GM18951 (cell line): ENCODE measurements around the gene SLC35F1.
"Not testable (repeated sequence)": the region's sequence is repeated elsewhere in the genome, so short reads cannot be mapped to it uniquely, and the experiment has no call there.

Experiments
- POLR2A ChIP-seq: IDR thresholded peaks from 4 replicates; pipeline ENCODE4 v1.6.1; 2011; ENCODE audit warnings: mild to moderate bottlenecking; ENCODE audit not compliant: insufficient read length, insufficient read depth; ENCODE audit errors: extremely low read depth
- in situ Hi-C: fragments of 300-500 bp; cut with MboI; formaldehyde crosslinking; loops from one replicate; pipeline ENCODE4 v1.12.0; 2022; ENCODE audit warnings: low sequenced_read_pairs, mixed read lengths, inconsistent platforms; ENCODE audit not compliant: unreplicated experiment

The SLC35F1 gene

GRCh38 chr6:117938311-117938995 lies 31.4 kb downstream of the SLC35F1 start:
- in situ Hi-C loops, result no loop called here
- TF ChIP-seq POLR2A, result no peak

GRCh38 chr6:117947234-117947633 lies 40.2 kb downstream of the SLC35F1 start:
- in situ Hi-C loops, result no loop called here
- TF ChIP-seq POLR2A, result no peak

- TF ChIP-seq POLR2A, result no peak
- in situ Hi-C loops, result no loop called here
Observed at GRCh38 chr6:117951783-117952182, 44.7 kb downstream of the SLC35F1 start.

GRCh38 chr6:117955684-117956256 lies 48.7 kb downstream of the SLC35F1 start:
- in situ Hi-C loops, result no loop called here

GRCh38 chr6:117956386-117956785 lies 49.3 kb downstream of the SLC35F1 start:
- no peak for TF ChIP-seq POLR2A

More at GRCh38 chr6:117955684-117956256, 48.7 kb downstream of the SLC35F1 start:
- no peak for TF ChIP-seq POLR2A

GRCh38 chr6:117958536-117958935 lies 51.5 kb downstream of the SLC35F1 start:
- in situ Hi-C loops, result no loop called here
- no peak for TF ChIP-seq POLR2A

More at GRCh38 chr6:117956386-117956785, 49.3 kb downstream of the SLC35F1 start:
- in situ Hi-C loops, result no loop called here

GRCh38 chr6:117960877-117961276 lies 53.8 kb downstream of the SLC35F1 start:
- in situ Hi-C loops, result no loop called here
- TF ChIP-seq POLR2A, result no peak

- no peak for TF ChIP-seq POLR2A
- in situ Hi-C loops, result no loop called here
Observed at GRCh38 chr6:117961301-117961700, 54.2 kb downstream of the SLC35F1 start.

GRCh38 chr6:117965763-117966162 lies 58.7 kb downstream of the SLC35F1 start:
- in situ Hi-C loops, result not testable (repeated sequence)

GRCh38 chr6:117971637-117972036 lies 64.6 kb downstream of the SLC35F1 start:
- in situ Hi-C loops, result no loop called here
- no peak for TF ChIP-seq POLR2A

GRCh38 chr6:117974914-117975627 lies 68.0 kb downstream of the SLC35F1 start:
- in situ Hi-C loops, result no loop called here
- no peak for TF ChIP-seq POLR2A

- in situ Hi-C loops, result no loop called here
- no peak for TF ChIP-seq POLR2A
Observed at GRCh38 chr6:117976030-117976651, 69.1 kb downstream of the SLC35F1 start.

- no peak for TF ChIP-seq POLR2A
- in situ Hi-C loops, result no loop called here
Observed at GRCh38 chr6:117985916-117986315, 78.9 kb downstream of the SLC35F1 start.
